Spleen (tissue), 7 donors: ENCODE measurements around the gene SNCB.
"Not testable (repeated sequence)": the region's sequence is repeated elsewhere in the genome, so short reads cannot be mapped to it uniquely, and the experiment has no call there.

ENCODE experiments used
- CTCF ChIP-seq, 11 experiments: fragments of 200-600 bp in 7 of 11; fragments of 450-650 bp in 4 of 11; sonication (generic) in 4 of 11; IDR thresholded peaks in 8 of 11; conservative IDR thresholded peaks in 3 of 11; 1 replicate in 7 of 11; 2 replicates in 4 of 11; pipeline versions ENCODE4 v1.4.0 to v1.8.0; 2016 to 2021; ENCODE audit warnings: antibody characterized with exemption in 11 of 11, inconsistent platforms in 4 of 11, mild to moderate bottlenecking in 1 of 11
- POLR2A ChIP-seq, 3 donors: fragments of 450-650 bp; IDR thresholded peaks; one replicate each; pipeline ENCODE4 v1.5.1; 2017; ENCODE audit warnings: antibody characterized with exemption in 3 of 3, mild to moderate bottlenecking in 1 of 3
- POLR2AphosphoS5 ChIP-seq, 3 donors: sonication (generic); formaldehyde crosslinking; IDR thresholded peaks; one replicate each; pipeline ENCODE4 v1.5.1; 2017; ENCODE audit warnings: antibody characterized with exemption in 3 of 3
- donor health status: DM: no; HTN: no; CAD: no; lungs with moderate emphysema.
- donor health status: DM: no; HTN: no; CAD: no.
- donor health status: DM: no; HTN: no; CAD: no.

GRCh38 chr5:176591667-176592066, 38.7 kb downstream of the SNCB start:
- not testable (repeated sequence) for TF ChIP-seq CTCF (IDR thresholded peaks at IDR 0.05 in 8 of 11, conservative IDR thresholded peaks at IDR 0.05 in 3 of 11); POLR2A (IDR thresholded peaks at IDR 0.05); POLR2AphosphoS5 (IDR thresholded peaks at IDR 0.05)
